Esophagus muscularis mucosa (tissue), 3 donors: ENCODE results near the gene SLC35B2.

ENCODE experiments used
- CTCF ChIP-seq, 3 experiments: fragments of 200-600 bp in 2 of 3; fragments of 450-650 bp in 1 of 3; sonication (generic) in 2 of 3; IDR thresholded peaks; one replicate each; pipeline ENCODE4 v1.5.1; 2017 to 2019; ENCODE audit warnings: antibody characterized with exemption in 3 of 3, mild to moderate bottlenecking in 2 of 3, moderate library complexity in 1 of 3
- POLR2AphosphoS5 ChIP-seq, 2 donors: sonication (generic); formaldehyde crosslinking; IDR thresholded peaks; one replicate each; pipeline ENCODE4 v1.6.1; 2017; ENCODE audit warnings: antibody characterized with exemption in 2 of 2

- TF ChIP-seq CTCF (IDR thresholded peaks at IDR 0.05) = no peak
- no peak for TF ChIP-seq POLR2AphosphoS5 (IDR thresholded peaks at IDR 0.05)
Observed at GRCh38 chr6:44298055-44298803, 40.9 kb upstream of the SLC35B2 start.
